ENCODE results near the gene TADA2B. TPM values are rescaled to one million over a fixed set of nuclear protein-coding genes. Genes with fewer than 3 reads are reported as not detected.

The TADA2B gene
- total RNA-seq, 1 donor from 2014 or later, result 23.2 TPM

DNA sequence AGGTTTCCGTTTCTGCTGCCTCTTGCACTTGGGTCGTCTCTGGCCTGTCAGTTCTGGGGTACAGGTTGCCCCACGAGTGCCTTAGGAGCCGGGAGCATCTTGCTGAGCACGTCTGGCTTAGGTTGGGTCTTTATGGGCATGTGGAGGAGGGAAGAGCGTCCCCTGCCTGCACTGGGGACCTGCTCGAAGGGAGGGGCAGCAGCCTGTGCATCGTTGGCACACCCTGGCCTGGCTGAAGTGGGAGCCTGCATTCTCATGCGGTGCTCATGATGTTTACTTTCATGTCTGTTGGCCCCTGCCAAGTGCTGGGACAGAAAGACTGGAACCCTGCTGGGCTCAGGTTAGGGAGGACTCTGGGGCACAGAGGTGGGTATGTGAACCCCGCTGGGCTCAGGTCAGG lies 23.8 kb upstream of the TADA2B start:
- TF ChIP-seq, protein P1, sequence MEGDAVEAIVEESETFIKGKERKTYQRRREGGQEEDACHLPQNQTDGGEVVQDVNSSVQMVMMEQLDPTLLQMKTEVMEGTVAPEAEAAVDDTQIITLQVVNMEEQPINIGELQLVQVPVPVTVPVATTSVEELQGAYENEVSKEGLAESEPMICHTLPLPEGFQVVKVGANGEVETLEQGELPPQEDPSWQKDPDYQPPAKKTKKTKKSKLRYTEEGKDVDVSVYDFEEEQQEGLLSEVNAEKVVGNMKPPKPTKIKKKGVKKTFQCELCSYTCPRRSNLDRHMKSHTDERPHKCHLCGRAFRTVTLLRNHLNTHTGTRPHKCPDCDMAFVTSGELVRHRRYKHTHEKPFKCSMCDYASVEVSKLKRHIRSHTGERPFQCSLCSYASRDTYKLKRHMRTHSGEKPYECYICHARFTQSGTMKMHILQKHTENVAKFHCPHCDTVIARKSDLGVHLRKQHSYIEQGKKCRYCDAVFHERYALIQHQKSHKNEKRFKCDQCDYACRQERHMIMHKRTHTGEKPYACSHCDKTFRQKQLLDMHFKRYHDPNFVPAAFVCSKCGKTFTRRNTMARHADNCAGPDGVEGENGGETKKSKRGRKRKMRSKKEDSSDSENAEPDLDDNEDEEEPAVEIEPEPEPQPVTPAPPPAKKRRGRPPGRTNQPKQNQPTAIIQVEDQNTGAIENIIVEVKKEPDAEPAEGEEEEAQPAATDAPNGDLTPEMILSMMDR (IDR thresholded peaks at IDR 0.05), result no peak
- H3K36me3 ChIP-seq, result peaks cover 56% of the 10 kb centered on the region

DNA sequence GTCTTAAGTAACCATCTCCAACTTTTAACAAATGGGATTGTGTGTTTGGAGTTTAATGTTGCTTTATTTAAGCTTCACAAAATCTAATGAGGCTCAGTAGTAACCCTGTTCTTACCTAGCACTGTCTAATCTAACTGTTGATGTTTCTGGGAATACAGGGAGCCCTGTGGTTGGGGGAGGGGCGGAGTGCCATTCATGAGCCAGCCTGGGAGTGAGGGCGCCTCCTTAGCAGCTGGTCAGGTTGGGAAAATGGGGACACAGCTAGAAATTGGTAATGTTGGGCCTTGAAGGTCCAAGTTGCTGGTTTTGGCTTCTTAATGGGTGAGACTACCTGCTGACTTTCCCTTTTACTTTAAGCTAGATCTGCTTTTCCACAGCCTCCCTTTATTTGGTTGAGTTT lies 22.9 kb upstream of the TADA2B start:
- no peaks in the 10 kb centered on the region for H3K4me1 ChIP-seq
- H3K27me3 ChIP-seq, result no peaks in the 10 kb centered on the region
- peaks cover 52% of the 10 kb centered on the region for H3K36me3 ChIP-seq
- H3K4me3 ChIP-seq, result no peak overlapping the region
- intact Hi-C loops (cut with DNase I), result no loop called here
- H3K9me3 ChIP-seq, result no peaks in the 10 kb centered on the region
- no peak overlapping the region for H3K27ac ChIP-seq
- DNase-seq (no peak), ATAC-seq (no peak)
- TF ChIP-seq, protein P1 (IDR thresholded peaks at IDR 0.05), result no peak

More for the DNA sequence above, 23.8 kb upstream of the TADA2B start:
- ATAC-seq, result peak; percentile 73
- Histone ChIP-seq H3K4me1 (no peaks in the 10 kb centered on the region), H3K27me3 (no peaks in the 10 kb centered on the region), H3K27ac (no peak overlapping the region), H3K4me3 (no peak overlapping the region), H3K9me3 (no peaks in the 10 kb centered on the region)
- no peak for DNase-seq
- intact Hi-C loops (cut with DNase I), result no loop called here

GRCh38 chr4:7020856-7021255 lies 22.3 kb upstream of the TADA2B start:
- DNase-seq (no peak), ATAC-seq (no peak)
- intact Hi-C loops (cut with DNase I), result no loop called here
- TF ChIP-seq, protein P1 (IDR thresholded peaks at IDR 0.05), result no peak
- H3K4me3 ChIP-seq, result no peak overlapping the region
- no peaks in the 10 kb centered on the region for H3K9me3 ChIP-seq
- no peak overlapping the region for H3K27ac ChIP-seq
- H3K27me3 ChIP-seq, result no peaks in the 10 kb centered on the region
- H3K36me3 ChIP-seq, result peaks cover 52% of the 10 kb centered on the region
- no peaks in the 10 kb centered on the region for H3K4me1 ChIP-seq

DNA sequence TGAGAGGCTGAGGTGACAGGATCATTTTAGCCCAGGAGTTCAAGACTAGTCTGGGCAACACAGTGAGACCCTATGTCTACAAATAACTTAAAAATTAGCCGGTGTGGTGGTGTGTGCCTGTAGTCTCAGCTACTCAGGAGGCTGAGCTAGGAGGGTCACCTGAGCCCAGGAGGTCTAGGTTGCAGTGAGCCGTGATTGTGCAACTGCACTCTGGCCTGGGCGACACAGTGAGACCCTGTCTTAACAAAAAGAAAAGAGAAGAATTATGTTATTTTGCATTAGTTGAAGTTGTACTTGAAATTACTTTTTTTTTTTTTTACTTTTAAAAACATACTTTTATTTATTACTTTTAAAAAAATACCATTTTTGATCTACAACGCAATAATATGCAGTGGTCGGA lies 21.8 kb upstream of the TADA2B start:
- no peak overlapping the region for H3K4me3 ChIP-seq
- H3K4me1 ChIP-seq, result no peaks in the 10 kb centered on the region
- DNase-seq (no peak), ATAC-seq (no peak)
- no peak overlapping the region for H3K27ac ChIP-seq
- intact Hi-C loops (cut with DNase I), result no loop called here
- no peaks in the 10 kb centered on the region for H3K27me3 ChIP-seq
- TF ChIP-seq, protein P1 (IDR thresholded peaks at IDR 0.05), result no peak
- no peaks in the 10 kb centered on the region for H3K9me3 ChIP-seq
- H3K36me3 ChIP-seq, result peaks cover 52% of the 10 kb centered on the region

GRCh38 chr4:7021930-7022664 lies 21.1 kb upstream of the TADA2B start:
- DNase-seq, result no peak
- Histone ChIP-seq H3K36me3 (peaks cover 47% of the 10 kb centered on the region), H3K27ac (no peak overlapping the region), H3K4me3 (no peak overlapping the region), H3K27me3 (no peaks in the 10 kb centered on the region), H3K9me3 (no peaks in the 10 kb centered on the region), H3K4me1 (no peaks in the 10 kb centered on the region)
- intact Hi-C loops (cut with DNase I), result no loop called here
- peak; percentile 44 for ATAC-seq
- TF ChIP-seq, protein P1 (IDR thresholded peaks at IDR 0.05), result no peak
